Lower leg skin (tissue), 4 donors: ENCODE results near the gene HM13. TPM values are rescaled to one million over a fixed set of nuclear protein-coding genes. Genes with fewer than 3 reads are reported as not detected.
"Not testable (repeated sequence)": the region's sequence is repeated elsewhere in the genome, so short reads cannot be mapped to it uniquely, and the experiment has no call there.

Source experiments
- DNase-seq, 2 donors: peaks; one replicate each; pipeline ENCODE4 v3.0.0-alpha.2; 2019; ENCODE audit warnings: low spot score in 2 of 2
- H3K4me3 ChIP-seq: fragments of 200-600 bp; sonication (generic); 2 replicates; pipeline ENCODE4 v1.5.1; 2017; ENCODE audit warnings: mild to moderate bottlenecking, low read depth; ENCODE audit not compliant: poor library complexity, severe bottlenecking
- CTCF ChIP-seq, 3 donors: fragments of 450-650 bp; IDR thresholded peaks; one replicate each; pipeline ENCODE4 v1.5.1; 2016; ENCODE audit warnings: antibody characterized with exemption in 3 of 3, mild to moderate bottlenecking in 3 of 3, moderate library complexity in 2 of 3
- POLR2A ChIP-seq, 2 donors: fragments of 450-650 bp; IDR thresholded peaks; one replicate each; pipeline ENCODE4 v1.6.1; 2016 to 2017; ENCODE audit warnings: antibody characterized with exemption in 2 of 2, mild to moderate bottlenecking in 1 of 2, moderate library complexity in 1 of 2
- WGBS, 2 donors: methylation state at CpG; one replicate each; pipeline ENCODE4 v1.1.5; 2018; 5-methylcytosine and 5-hydroxymethylcytosine counted together
- intact Hi-C: fragments of 100-400 bp; cut with DNase I; formaldehyde crosslinking; loops from one replicate; pipeline ENCODE4 v1.15.0; 2023; ENCODE audit warnings: low total_unique reads
- total RNA-seq, 4 donors: library from RNA; depleted of rRNA; stranded (reverse); fragments of >200 nt; gene quantifications; one replicate each; pipeline ENCODE4 v1.1.0, GENCODE V29; 2016

HM13 gene
- total RNA-seq, 4 donors from 2014 or later: 35.0 to 51.9 (median 44.2) TPM

GRCh38 chr20:31579245-31579644 lies 65.0 kb downstream of the HM13 start:
- TF ChIP-seq CTCF (IDR thresholded peaks at IDR 0.05) (no peak), POLR2A (IDR thresholded peaks at IDR 0.05) (no peak)
- no peak for DNase-seq

GRCh38 chr20:31579941-31580651 lies 65.9 kb downstream of the HM13 start:
- 94 to 98% methylated on average over 17 of the region's 17 CpGs for WGBS, 2 donors
- intact Hi-C loops, DNase-seq, H3K4me3 ChIP-seq: not testable (repeated sequence)

More at GRCh38 chr20:31579245-31579644, 65.0 kb downstream of the HM13 start:
- WGBS, 2 donors: 93 to 94% methylated on average over 6 of the region's 6 CpGs
- no peak overlapping the region for H3K4me3 ChIP-seq
- intact Hi-C loops: no loop called here

- no peak overlapping the region for H3K4me3 ChIP-seq
- 75 to 84% methylated on average over 7 of the region's 7 CpGs for WGBS, 2 donors
- no peak for DNase-seq
- intact Hi-C loops: no loop called here
- TF ChIP-seq POLR2A (IDR thresholded peaks at IDR 0.05): no peak
- no peak for TF ChIP-seq CTCF (IDR thresholded peaks at IDR 0.05)
Measured at GRCh38 chr20:31580706-31581105, 66.5 kb downstream of the HM13 start.

GRCh38 chr20:31581391-31581790 lies 67.1 kb downstream of the HM13 start:
- TF ChIP-seq POLR2A (IDR thresholded peaks at IDR 0.05): no peak
- no peak for TF ChIP-seq CTCF (IDR thresholded peaks at IDR 0.05)
- no peak for DNase-seq
- H3K4me3 ChIP-seq: no peak overlapping the region
- intact Hi-C loops: no loop called here
- WGBS, 2 donors: 84% methylated on average over 13 of the region's 13 CpGs

GRCh38 chr20:31587545-31588389 lies 73.5 kb downstream of the HM13 start:
- WGBS, 2 donors: 3 to 17% methylated on average over 29 to 66 of the region's 76 CpGs
- peak overlapping the region; percentile 9 for H3K4me3 ChIP-seq
- no peak for DNase-seq
- no peak for TF ChIP-seq POLR2A (IDR thresholded peaks at IDR 0.05)
- TF ChIP-seq CTCF (IDR thresholded peaks at IDR 0.05): no peak
- intact Hi-C loops: no loop called here

- intact Hi-C loops: no loop called here
- no peak overlapping the region for H3K4me3 ChIP-seq
- no peak for DNase-seq
- 87 to 91% methylated on average over 7 of the region's 7 CpGs for WGBS, 2 donors
- no peak for TF ChIP-seq POLR2A (IDR thresholded peaks at IDR 0.05)
- no peak for TF ChIP-seq CTCF (IDR thresholded peaks at IDR 0.05)
Measured at GRCh38 chr20:31590717-31591225, 76.5 kb downstream of the HM13 start.
